Activated CD8-positive, alpha-beta memory T cell treated with anti-CD3 and anti-CD28 coated beads for 24 hours (primary cell): Measurements from ENCODE around the gene CBARP.

Experiments used
- DNase-seq: peaks from one replicate; pipeline ENCODE4 v3.0.0-alpha.2; 2020

CBARP gene, protein sequence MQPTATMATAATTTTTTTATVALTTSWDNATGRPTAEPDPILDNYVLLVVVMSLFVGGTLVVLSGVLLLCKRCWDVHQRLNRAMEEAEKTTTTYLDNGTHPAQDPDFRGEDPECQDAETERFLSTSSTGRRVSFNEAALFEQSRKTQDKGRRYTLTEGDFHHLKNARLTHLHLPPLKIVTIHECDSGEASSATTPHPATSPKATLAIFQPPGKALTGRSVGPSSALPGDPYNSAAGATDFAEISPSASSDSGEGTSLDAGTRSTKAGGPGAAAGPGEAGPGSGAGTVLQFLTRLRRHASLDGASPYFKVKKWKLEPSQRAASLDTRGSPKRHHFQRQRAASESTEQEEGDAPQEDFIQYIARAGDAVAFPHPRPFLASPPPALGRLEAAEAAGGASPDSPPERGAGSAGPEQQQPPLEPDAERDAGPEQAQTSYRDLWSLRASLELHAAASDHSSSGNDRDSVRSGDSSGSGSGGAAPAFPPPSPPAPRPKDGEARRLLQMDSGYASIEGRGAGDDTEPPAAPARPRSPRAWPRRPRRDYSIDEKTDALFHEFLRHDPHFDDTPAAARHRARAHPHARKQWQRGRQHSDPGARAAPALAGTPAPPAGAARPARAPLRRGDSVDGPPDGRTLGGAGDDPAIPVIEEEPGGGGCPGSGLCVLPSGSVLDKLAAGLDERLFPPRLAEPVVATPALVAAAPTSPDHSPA

DNA sequence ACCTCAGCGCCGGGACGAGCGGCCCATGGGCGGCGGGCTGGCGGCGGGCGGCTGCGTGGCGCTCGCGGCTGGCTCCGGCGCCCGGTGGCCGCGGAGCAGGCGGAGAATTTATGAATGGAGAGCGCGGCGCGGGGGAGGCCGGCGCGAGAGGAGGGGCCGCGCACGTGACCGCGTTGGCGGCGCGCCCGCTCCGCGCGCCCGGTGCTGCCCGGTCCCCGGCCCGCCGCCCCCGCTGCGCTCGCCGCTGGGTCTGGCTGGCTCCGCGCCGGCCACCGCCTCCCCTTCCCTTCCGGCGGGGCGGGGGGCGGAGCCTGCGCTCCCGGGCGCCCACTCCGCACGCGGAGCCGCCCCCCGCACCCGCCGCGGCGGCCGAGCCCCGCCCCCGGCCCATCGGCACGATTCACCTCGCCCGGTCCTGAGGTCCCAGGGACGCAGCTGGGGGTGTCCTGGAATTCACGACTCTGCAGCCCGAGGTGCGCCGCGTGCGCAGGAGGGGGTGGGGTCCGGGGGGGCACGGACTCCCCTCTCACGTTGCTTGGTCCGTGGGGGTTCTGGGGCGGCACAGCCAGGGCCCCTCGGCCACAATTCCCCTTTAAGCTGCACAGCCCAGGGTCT, at the start of gene CBARP:
TSS of gene CBARP (minus strand) at position 252 of the 615 bp plus-strand sequence. CDS start 1,905 bp downstream, outside the sequence.
- no peak for DNase-seq

DNA sequence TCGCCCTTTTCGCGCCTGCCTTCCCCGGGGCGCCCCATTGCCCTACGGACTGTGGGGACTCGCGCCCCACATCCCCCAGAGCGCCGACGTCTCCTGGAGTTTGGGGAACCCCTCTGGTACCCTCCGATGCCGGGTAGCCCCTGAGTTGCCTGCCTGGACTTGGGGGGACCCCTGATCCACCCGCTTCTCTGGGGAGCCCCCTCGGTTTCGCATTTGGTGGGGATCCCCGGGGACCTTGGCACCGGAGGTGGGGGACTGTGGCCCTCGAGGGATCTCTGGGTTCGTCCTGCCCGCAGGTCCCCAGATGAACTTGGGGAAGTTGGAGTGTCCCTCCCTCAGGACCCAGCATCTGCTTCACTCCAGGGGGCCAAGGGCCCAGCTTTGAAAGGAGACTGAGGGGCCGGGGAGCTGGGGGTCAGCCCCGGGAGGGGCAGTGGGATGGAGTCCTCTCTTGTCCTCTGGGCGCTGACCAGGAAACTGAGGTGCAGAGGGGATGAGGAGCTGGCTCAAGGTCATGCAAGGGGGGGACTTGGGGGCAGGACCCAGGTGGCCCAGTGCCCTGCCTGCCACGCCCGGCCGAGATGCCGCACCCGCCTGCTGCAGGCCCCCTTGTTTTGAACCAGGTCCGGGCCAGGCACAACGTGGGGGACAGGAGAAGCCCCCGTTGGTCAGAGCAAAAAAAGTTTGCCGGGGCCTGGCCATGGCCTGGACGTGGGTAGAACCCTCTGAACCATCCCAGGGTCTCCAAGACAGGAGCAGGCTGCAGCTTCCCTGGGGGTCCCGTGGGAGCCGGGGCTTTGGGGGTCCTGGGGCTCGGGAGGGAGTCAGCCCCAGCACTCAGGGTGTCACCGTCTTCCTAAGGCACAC, 48.9 kb upstream of the CBARP start:
- no peak for DNase-seq

DNA sequence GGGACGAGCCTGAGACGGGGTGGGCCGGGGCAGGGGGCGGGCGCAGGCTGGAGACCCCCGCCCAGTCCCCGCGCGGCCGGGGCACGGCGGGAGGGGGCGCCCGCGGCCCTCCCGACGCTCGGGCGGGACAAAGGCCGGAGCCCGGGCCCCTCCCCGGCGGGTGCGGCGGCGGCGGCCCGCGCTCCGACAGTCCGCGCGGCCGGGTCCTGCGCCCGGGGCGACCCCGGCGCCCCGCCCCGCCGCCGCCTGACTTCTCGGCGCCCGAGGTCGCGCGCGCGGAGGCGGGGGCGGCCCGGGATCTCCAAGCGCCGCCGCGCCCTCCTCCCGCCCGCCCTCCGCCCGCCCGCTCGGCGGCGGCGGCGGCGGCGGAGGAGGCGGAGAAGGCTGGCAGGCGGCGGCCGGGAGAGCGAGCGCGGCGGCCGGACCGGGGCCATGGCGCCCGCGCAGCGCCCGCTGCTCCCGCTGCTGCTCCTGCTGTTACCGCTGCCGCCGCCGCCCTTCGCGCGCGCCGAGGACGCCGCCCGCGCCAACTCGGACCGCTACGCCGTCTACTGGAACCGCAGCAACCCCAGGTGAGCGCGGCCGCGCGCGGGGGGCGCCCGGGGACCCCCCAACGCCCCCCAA, 48.0 kb upstream of the CBARP start, which contains the start of gene EFNA2:
TSS of gene EFNA2 (plus strand) at position 137 of the 624 bp plus-strand sequence. CDS start at position 433, 296 bp downstream.
- no peak for DNase-seq

DNA sequence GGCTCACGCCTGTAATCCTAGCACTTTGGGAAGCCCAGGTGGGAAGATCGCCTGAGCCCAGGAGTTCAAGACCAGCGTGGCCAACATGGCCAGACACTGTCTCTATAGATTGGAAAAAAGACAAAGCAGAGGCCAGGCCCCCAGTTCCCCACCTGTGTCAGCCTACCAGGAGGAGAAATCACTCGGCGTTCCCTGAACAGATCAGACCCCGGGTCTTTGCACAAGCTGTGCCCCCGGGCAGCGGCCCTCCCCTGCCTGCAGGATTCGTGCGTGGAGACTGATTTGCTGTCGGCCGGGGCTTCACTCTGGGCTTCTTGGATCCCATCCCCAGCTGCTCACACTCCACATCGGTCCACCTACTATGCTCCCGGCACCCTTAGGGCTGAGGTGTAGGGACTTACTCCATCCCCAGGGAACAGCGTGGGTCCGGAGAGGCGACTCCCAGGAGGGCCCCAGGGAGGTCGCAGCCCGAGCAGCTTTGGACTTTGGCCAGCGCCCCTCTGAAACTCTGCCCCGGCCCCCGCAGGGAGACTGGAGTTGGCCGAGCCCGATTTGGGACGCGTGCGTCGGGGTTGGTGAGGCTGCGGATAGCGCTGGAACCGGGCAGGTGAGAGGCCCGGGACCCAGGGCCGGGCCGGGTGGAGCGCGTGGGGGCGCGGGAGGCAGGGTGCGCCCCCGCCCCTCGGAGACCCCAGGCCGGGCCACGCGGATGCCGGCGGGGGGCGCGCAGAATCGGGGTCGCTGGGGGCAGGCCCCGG, 47.4 kb upstream of the CBARP start:
- DNase-seq, result no peak

DNA sequence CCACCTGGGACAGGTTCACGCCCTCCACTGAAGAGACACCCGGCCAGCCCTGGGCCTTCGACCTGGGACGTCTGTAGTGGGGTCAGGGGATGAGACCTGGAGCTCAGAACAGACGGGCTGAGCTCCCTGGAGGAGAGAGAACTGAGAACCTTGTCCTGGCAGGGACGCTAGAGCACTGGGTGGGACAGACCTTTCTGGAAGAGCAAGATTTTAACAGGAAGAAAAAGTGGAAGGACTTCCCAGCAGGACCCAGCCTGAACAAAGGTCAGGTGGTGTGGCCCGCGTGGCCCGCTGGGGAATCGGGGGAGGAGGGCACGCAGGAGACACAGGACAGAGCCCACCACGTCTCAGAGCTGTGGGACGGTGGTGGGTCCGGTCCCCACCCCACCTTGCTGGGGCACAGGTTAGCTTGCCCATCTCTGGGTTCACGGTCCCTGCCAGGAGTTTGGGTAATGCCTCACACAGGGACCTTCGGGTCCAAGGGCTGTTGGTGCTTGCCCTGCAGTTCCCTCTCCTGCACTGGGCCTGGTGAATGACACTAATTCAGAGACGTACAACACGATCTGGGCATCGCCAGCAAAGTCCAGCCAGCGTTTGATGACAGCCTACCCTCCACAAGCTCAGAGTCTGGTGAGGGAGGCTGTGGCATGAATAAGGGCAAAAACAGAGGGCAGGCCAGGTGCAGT, 46.6 kb upstream of the CBARP start:
- DNase-seq, result no peak

DNA sequence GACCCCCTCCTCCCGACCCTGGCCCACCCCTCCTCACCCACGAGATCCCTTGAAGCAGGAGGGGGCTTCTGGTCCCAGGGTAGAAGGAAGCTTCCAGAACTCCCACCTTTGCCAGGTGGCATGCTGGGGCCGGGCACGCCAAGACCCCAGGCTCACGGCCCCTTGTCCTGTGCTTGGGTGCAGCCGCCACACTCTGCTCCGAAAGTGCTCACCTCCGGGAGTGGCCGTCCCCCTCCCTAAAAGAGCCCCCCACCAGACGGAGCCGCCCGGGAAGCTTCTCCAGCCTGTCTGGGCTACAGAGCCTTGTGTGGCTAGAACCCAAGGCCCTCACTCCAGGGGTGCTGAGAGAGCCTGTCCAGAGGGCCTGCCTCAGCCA, 46.1 kb upstream of the CBARP start:
- DNase-seq, result no peak

DNA sequence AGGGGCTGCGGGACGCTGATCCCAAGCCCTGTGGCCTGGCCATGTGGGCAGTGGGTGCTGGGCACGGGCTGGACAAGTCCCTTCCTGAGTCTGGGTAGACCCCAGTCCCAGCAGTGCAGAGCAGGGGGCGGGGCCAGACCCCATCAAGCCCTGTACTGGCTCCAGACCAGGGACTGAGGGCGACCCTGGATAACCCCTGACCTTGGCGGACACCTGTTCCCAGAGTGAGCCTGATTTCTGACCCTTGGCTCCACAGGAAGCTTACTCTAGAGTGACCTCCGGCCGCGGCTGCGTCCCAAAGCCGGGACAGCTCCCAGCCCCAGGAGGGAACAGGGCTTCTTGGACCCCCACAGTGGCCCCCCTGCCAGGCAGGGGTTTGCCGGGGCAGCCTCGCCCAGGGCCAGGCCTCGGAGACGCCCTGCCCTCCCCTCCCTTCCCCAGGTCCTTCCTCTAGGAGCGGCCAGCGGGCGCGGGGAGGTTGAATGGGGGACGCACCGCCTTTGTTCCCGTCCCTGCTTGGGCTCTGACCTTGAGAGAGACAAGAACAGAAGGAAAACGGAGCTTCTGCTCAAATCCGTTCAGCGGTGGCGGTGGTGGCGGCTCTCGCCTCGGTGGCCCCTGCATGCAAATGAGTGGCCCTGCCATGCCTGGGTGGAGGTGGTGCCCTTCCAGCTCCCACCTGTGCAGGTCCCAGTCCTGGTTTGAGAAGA, 45.6 kb upstream of the CBARP start:
- DNase-seq, result no peak

DNA sequence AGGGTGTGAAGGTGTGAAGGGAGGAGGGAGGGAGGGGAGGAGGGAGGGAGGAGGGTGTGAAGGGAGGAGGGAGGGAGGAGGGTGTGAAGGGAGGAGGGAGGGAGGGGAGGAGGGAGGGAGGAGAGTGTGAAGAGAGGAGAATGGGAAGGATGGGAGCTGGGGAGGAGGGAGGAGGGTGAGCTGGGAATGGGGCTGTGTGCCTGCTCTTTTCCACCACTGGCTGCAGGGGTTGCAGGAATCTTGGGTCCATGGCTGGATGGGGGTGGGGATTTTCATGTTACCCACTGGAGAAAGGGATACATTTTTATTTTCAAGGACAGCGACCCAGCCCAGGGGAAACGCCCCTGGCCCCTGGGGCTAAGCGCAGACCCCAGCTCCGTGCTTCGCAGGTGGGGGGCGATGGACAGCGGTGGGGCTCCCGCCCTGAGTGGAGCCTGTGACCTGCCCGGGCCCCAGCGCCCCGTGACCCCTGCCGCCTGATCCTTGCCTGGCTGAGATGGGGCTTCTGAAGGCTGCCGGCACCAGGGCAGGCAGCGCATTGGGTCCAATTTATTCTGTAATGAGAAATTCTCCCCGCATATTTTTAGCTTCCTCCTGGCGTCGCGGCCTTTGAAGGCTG, 44.9 kb upstream of the CBARP start:
- no peak for DNase-seq

DNA sequence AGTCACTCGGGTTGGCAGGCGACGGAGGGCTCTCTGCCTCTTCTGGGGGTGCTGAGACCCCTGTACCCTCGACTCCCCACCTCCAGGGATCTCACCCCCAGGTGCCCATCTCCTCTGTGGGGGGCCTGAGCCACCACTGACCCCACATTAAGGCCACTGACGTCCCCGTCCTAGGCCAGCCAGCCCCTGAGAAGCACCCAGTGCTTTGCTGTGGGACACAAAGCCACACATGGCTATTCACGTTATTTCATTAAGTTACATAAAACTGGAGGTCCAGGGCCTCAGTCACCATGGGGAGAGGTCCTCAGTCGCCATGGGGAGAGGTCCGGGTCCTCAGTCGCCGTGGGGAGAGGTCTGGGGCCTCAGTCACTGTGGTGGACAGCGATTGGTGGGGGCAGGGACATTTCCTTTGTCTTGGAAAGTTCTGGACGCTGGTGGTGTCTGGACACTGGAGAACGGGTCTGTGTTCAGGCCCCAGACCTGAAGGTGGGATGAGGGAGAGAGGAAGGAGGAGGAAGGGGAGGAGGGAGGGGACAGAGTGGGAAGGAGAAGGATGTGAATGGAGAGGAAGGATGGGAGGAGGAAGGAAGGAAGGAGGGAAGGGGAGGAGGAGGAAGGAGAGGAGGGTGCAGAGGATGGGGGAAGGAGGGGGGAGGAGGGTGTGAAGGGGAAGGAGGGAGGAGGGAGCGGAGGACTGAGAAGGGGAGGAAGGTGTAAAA, 43.9 kb upstream of the CBARP start:
- DNase-seq, result no peak

DNA sequence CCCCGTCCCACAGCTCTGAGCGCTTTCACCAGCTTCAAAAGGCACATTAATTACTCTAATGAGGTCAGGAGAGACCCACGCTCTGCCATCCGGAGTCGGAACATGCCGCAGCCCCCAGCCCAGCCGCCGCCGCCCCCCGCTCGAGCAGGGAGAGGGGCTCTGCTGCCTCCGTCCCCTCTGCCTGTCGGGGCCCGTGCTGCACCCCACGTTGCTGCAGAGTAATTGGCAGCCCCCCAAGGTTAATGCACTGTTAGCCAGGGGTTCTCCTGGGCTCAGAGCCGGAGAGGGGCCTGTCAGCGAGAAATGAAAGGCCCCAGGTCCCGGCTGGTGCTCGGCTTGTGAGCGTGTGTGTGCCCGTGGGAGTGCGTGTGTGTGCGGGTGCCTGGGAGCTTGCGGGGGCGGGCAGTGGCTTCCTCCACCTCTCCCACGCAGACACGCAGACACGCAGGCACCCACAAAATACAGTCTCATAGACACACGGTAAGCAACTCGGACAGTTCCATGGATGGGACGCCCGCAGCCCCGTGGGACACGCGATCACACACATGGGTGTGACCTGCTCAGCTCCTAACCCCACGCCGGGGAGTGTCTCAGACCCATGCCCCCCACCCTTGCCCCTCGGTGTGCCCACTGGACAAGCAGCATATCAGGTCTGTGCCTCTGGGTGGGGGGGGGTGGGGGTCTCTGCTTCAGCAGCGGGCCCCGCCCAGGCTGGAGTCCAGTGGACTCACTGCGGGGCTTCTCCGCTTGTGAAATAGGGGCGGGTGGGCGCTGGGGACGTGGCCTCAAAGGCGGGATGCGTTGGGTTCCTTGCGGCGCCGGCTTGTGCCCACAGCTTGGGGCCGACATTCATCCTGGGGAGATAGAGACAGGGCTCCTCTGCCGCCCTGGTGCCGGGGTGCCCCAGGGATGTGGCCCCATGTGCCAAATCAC, 43.1 kb upstream of the CBARP start:
- DNase-seq, result no peak

DNA sequence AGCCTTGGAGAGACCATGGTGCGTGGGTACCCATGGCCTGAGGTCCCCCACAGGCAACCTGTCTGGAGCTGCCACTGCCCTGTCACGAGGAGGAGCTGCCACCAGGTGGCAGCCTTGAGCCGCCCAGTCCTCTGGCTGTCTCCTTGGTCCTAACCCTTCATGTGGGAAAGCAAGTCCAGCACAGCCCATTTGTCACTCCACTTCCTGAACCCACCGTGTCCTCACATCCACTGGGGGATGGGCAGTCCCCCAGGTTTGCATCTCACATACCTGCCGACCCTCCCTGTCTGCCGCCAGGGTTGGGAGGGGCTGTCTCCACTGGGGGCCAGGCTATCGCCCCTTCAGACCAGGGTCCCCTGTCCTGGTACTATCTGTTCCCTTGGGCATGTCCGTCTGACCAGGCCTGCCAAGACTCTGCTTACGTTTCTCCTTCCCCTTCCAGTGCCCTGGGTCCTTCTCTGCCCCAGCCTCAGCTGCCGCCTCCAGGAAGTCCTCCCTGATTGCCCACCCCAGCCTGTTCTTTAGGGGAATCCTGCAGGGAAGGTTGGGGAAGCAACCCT, 42.1 kb upstream of the CBARP start:
- DNase-seq, result peak; percentile 92

DNA sequence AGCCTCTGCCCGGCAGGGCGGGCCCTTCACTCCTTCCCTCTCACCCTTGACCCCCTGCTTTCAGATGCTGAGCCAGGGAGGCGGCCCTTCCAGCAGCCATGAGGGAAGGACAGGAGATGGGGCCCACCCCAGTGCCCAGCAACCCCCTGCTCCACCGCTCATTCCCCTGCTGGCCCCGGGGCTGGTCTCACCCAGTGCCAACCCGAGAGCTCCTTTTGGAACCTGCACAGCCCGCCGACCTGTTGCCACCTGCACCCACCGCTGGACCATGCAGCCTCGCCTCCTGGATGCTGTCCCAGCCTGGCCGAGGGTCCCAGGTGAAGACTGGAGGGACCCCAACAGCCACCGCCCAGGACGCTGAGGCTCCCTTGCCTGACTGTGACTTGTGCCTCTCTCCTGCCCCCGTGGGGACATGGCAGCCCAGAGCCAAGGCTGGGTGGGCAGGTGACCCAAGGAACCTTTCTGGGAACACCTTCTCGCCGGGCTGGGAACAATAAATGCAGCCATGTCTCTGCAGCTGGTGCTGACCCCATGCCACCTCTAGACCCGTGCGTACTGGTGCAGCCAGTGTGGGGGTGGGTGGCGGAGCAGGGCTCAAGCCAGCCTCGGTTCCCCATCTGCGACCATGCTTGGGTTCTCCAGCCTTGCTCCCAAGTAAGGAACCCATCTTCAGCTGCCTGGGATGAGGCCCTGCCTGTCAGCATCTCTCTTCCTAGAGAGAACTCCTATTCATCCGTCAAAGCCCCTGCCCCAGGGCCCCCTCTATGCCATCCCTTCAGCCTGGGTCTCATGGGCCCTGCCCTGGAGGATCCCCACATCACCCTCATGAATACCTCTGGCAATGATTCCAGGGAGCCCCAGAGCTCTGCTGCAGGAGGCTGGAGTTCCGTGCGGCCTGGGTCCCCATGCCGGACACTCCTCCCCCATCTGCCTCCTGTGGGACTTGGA, 41.2 kb upstream of the CBARP start:
- no peak for DNase-seq

DNA sequence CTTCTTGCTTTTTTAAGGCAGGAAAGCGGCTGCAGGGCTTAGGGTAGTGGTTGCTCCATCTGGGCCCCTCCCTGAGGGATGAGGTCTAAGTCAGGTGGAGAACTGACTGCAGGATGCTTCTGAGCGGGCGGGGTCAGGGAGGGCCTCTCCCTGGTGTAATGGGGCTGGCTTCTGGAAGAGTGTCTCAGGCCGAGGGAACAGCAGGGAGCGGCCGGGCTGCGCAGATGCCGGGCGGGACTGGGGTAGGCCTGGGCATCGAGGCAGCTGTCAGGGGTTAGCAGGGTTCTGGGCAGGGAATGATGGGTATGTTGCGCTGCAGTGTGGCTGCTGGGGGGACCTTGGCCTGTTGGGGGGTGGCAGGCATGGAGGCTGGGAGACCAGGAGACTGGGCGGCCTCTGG, 40.3 kb upstream of the CBARP start:
- DNase-seq, result no peak

DNA sequence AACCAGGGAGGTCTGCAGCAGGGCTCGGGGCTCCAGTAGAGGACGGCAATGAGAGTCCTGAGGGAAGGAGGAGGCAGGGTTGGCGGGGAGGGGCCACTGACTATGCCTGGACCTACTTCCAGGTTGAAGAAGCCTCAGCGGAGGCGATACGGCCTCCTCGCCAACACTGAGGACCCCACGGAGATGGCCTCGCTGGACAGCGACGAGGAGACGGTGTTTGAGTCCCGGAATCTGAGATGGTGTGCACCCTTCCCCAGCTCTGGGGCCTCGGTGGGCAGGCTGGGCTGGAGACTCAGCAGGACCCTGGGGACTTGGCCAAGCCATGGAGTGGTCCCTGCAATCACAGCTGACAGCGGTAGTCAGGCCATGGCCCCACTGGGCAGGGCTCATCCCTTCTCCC, 39.3 kb upstream of the CBARP start:
- DNase-seq, result no peak

DNA sequence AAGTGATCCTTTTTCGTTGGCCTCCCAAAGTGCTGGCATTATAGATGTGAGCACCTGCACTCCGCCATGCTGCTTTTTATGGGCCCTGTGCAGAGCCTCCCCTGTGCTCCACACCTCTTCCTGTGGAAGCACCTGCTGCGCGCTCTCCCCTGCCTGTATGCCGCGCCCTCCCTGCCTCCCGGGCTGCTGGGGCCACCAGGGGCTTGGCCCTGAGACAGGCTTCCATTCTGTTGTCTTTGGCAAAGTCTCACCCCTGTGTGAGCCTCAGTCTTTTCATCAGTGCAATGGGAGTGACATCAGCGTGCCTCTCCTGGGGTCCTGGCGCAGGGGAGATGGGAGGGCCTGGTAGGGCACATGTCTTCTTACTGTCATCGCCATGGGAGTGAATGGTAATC, 38.8 kb upstream of the CBARP start:
- DNase-seq, result no peak

DNA sequence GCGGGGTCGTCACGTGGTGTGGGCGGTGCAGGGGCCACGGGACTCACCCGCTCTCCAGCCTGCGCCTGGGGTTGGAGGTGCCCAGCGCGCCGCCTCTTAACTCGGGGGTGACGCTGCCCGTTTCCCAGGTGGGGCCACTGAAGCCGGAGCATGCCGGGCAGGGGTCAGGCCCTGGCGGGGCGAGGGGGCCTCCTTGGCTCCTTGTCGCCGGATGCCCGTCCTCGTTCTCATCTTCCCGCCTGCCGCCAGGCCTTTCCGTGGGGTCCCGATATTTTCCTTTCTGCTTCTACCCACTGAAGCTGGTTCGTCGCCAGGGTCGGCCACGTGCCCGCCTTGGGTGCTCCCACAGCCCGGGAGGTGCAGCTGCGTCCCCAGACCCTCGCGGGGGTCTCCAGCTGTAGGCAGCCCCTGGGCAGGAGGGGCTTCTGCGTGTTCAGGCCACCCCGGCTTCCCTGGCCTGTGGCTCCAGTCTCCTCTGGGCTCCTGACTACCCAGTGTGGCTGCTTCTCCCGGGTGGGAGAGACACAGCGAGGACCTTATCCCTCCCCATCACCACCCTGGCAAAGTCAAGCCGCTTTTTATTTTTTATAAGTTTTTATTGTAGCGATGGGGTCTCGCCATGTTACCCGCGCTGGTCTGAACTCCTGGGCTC, 38.3 kb upstream of the CBARP start:
- no peak for DNase-seq
